Thymus (tissue), 2 donors: ENCODE measurements around the gene RFPL4A. TPM values are rescaled to one million over a fixed set of nuclear protein-coding genes. Genes with fewer than 3 reads are reported as not detected.

ENCODE experiments used
- polyA plus RNA-seq: library from polyadenylated mRNA; stranded (reverse); fragments of 200-250 nt; gene quantifications from one replicate; pipeline ENCODE4 v1.2.3, GENCODE V29; 2013
- total RNA-seq: library from RNA; stranded (reverse); fragments of 120-200 nt; gene quantifications from one replicate; pipeline ENCODE4 v1.2.4, GENCODE V29; 2013
- donor health status: healthy.

Gene RFPL4A
- total and polyA plus RNA-seq, 2 donors, result 0.23 to 0.33 TPM

Other genes with a start within 250 kb of the RFPL4A start
- gene SBK2, start 222.0 kb upstream of the RFPL4A start, total RNA-seq, result not detected
- gene SBK2, start 222.0 kb upstream of the RFPL4A start, polyA plus RNA-seq, result not detected
- not detected for gene SBK3, start 213.6 kb upstream of the RFPL4A start, total RNA-seq
- gene SBK3, start 213.6 kb upstream of the RFPL4A start, polyA plus RNA-seq, result 0.11 TPM
- 2.3 TPM for gene ZNF579, start 178.2 kb upstream of the RFPL4A start, total RNA-seq
- gene ZNF579, start 178.2 kb upstream of the RFPL4A start, polyA plus RNA-seq, result 5.5 TPM
- 4.6 TPM for gene FIZ1, start 159.6 kb upstream of the RFPL4A start, total RNA-seq
- gene FIZ1, start 159.6 kb upstream of the RFPL4A start, polyA plus RNA-seq, result 11.9 TPM
- gene ZNF524, start 158.8 kb upstream of the RFPL4A start, total RNA-seq, result 13.3 TPM
- gene ZNF524, start 158.8 kb upstream of the RFPL4A start, polyA plus RNA-seq, result 25.0 TPM
- 0.85 TPM for gene ZNF865, start 153.4 kb upstream of the RFPL4A start, total RNA-seq
- 7.2 TPM for gene ZNF865, start 153.4 kb upstream of the RFPL4A start, polyA plus RNA-seq
- gene ZNF784, start 134.5 kb upstream of the RFPL4A start, total RNA-seq, result 2.7 TPM
- gene ZNF784, start 134.5 kb upstream of the RFPL4A start, polyA plus RNA-seq, result 5.4 TPM
- 6.4 TPM for gene ZNF580, start 118.1 kb upstream of the RFPL4A start, total RNA-seq
- 32.9 TPM for gene ZNF580, start 118.1 kb upstream of the RFPL4A start, polyA plus RNA-seq
- 19.0 TPM for gene ZNF581, start 115.4 kb upstream of the RFPL4A start, total RNA-seq
- gene ZNF581, start 115.4 kb upstream of the RFPL4A start, polyA plus RNA-seq, result 22.9 TPM
- 6.2 TPM for gene CCDC106, start 110.9 kb upstream of the RFPL4A start, total RNA-seq
- gene CCDC106, start 110.9 kb upstream of the RFPL4A start, polyA plus RNA-seq, result 17.2 TPM
- 137 TPM for gene U2AF2, start 104.1 kb upstream of the RFPL4A start, total RNA-seq
- 123 TPM for gene U2AF2, start 104.1 kb upstream of the RFPL4A start, polyA plus RNA-seq
- 9.9 TPM for gene EPN1, start 83.9 kb upstream of the RFPL4A start, total RNA-seq
- gene EPN1, start 83.9 kb upstream of the RFPL4A start, polyA plus RNA-seq, result 34.6 TPM
- gene NLRP9, start 20.7 kb upstream of the RFPL4A start, total RNA-seq, result not detected
- 0.02 TPM for gene NLRP9, start 20.7 kb upstream of the RFPL4A start, polyA plus RNA-seq
- gene RFPL4AL1, start 10.0 kb downstream of the RFPL4A start, total RNA-seq, result 0.28 TPM
- gene RFPL4AL1, start 10.0 kb downstream of the RFPL4A start, polyA plus RNA-seq, result 0.05 TPM
- gene NLRP11, start 72.9 kb downstream of the RFPL4A start, total RNA-seq, result under 0.01 TPM
- 0.02 TPM for gene NLRP11, start 72.9 kb downstream of the RFPL4A start, polyA plus RNA-seq
- gene NLRP4, start 77.4 kb downstream of the RFPL4A start, total RNA-seq, result under 0.01 TPM
- gene NLRP4, start 77.4 kb downstream of the RFPL4A start, polyA plus RNA-seq, result 0.09 TPM
- gene NLRP13, start 173.2 kb downstream of the RFPL4A start, total RNA-seq, result not detected
- 0.02 TPM for gene NLRP13, start 173.2 kb downstream of the RFPL4A start, polyA plus RNA-seq
- not detected for gene NLRP8, start 188.7 kb downstream of the RFPL4A start, total RNA-seq
- gene NLRP8, start 188.7 kb downstream of the RFPL4A start, polyA plus RNA-seq, result not detected
- gene NLRP5, start 227.7 kb downstream of the RFPL4A start, total RNA-seq, result not detected
- 0.02 TPM for gene NLRP5, start 227.7 kb downstream of the RFPL4A start, polyA plus RNA-seq